DND-41 (cell line): ENCODE measurements around the gene SLC25A38.

ENCODE experiments used
- ATAC-seq: fragments of 200-7000 bp; cut with Tn5 transposase; 3 replicates; pipeline ENCODE4 v1.9.1; 2021; ENCODE audit warnings: low read depth; ENCODE audit not compliant: insufficient read depth
- DNase-seq: peaks from one replicate; pipeline ENCODE4 v3.0.0-alpha.2; 2020
- H2AFZ ChIP-seq: 2 replicates; pipeline ENCODE4 v1.6.0; 2012; ENCODE audit warnings: low read depth, low read length
- H3K27ac ChIP-seq: 2 replicates; pipeline ENCODE4 v1.5.1; 2012; ENCODE audit warnings: low read length, inconsistent platforms
- H3K27me3 ChIP-seq: fragments of 200-600 bp; sonication (generic); 2 replicates; pipeline ENCODE4 v1.6.0; 2012; ENCODE audit warnings: low read length, mild to moderate bottlenecking, inconsistent platforms; ENCODE audit not compliant: insufficient read depth, poor library complexity
- H3K36me3 ChIP-seq: 2 replicates; pipeline ENCODE4 v1.5.1; 2012; ENCODE audit warnings: low read length, inconsistent platforms; ENCODE audit not compliant: insufficient read depth
- H3K4me1 ChIP-seq: 2 replicates; pipeline ENCODE4 v1.5.1; 2012; ENCODE audit warnings: mild to moderate bottlenecking, low read length; ENCODE audit not compliant: insufficient read depth
- H3K4me2 ChIP-seq: 2 replicates; pipeline ENCODE4 v1.6.0; 2012; ENCODE audit warnings: mild to moderate bottlenecking, moderate library complexity, low read length, inconsistent platforms; ENCODE audit not compliant: insufficient read depth
- H3K4me3 ChIP-seq, 2 experiments: fragments of 200-600 bp in 1 of 2; shearing (Covaris generic) in 1 of 2; 2 replicates each; pipeline ENCODE4 v1.5.1; 2012 to 2016; ENCODE audit warnings: inconsistent platforms in 2 of 2, low read length in 2 of 2, mild to moderate bottlenecking in 2 of 2, low read depth in 1 of 2, moderate library complexity in 1 of 2
- H3K79me2 ChIP-seq: 2 replicates; pipeline ENCODE4 v1.6.0; 2012; ENCODE audit warnings: low read length, inconsistent platforms; ENCODE audit not compliant: insufficient read depth
- H3K9ac ChIP-seq: 2 replicates; pipeline ENCODE4 v1.6.0; 2012; ENCODE audit warnings: low read depth, mild to moderate bottlenecking, inconsistent platforms, low read length, moderate library complexity
- H3K9me3 ChIP-seq: 2 replicates; pipeline ENCODE4 v1.5.1; 2012; ENCODE audit warnings: low read length, moderate library complexity, mild to moderate bottlenecking, inconsistent platforms; ENCODE audit not compliant: insufficient read depth, severe bottlenecking
- H4K20me1 ChIP-seq: 2 replicates; pipeline ENCODE4 v1.6.0; 2012; ENCODE audit warnings: low read length; ENCODE audit not compliant: insufficient read depth
- EZH2 ChIP-seq: IDR thresholded peaks from 3 replicates; pipeline ENCODE4 v1.6.1; 2012; ENCODE audit warnings: borderline replicate concordance, low read depth, mild to moderate bottlenecking, moderate library complexity, low read length, inconsistent platforms; ENCODE audit not compliant: severe bottlenecking
- TF ChIP-seq, protein P1 (sequence below): IDR thresholded peaks from 2 replicates; pipeline ENCODE4 v1.5.1; 2012; ENCODE audit warnings: borderline replicate concordance, low read length, moderate library complexity, mild to moderate bottlenecking; ENCODE audit not compliant: poor library complexity, severe bottlenecking; ENCODE audit errors: extremely low read depth

SLC25A38 gene

DNA sequence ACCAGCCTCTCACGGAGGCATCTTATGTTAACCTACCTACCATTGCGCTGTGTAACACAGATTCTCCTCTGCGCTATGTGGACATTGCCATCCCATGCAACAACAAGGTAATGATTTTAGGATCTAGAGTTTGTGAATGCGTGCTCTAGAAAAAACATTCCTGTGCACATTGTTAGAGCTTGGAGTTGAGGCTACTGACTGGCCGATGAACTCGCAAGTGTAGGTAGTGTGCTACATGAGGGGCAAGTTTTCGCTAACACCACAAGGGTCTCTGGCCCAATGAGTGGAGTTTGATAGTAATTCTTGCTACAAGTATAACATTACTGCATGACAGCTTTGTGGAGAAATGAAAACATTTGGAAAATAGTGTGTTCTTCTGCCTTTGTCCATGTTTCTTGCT lies 27.7 kb downstream of the SLC25A38 start:
- ATAC-seq: no peak

DNA sequence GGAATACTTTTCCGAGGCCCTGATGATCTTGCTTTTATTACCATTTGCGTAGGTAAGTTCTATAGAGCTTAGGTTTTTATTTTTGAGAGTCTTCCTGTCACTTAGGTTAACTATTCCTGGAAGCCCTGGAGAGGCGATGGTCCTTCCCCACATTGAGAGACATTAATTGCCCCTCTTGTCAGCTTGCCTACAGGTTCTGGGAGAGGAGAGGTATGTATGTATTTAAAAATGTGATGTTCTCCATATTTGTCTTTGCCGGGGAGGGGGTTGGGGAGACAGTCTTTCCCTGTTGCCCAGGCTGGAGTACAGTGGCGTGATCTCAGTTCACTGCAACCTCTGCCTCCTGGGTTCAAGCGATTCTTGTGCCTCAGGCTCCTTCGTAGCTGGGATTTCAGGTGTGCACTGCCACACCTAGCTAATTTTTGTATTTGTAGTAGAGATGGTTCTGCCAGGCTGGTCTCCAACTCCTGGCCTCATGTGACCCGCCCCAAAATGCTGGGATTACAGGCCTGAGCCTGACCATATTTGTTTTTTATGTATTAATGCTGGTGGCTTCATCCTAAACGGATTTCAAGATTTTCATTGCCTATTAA lies 29.6 kb downstream of the SLC25A38 start:
- ATAC-seq: no peak
- H3K27me3 ChIP-seq: no peaks in the 10 kb centered on the region
- TF ChIP-seq EZH2: no peak
- TF ChIP-seq, protein P1, sequence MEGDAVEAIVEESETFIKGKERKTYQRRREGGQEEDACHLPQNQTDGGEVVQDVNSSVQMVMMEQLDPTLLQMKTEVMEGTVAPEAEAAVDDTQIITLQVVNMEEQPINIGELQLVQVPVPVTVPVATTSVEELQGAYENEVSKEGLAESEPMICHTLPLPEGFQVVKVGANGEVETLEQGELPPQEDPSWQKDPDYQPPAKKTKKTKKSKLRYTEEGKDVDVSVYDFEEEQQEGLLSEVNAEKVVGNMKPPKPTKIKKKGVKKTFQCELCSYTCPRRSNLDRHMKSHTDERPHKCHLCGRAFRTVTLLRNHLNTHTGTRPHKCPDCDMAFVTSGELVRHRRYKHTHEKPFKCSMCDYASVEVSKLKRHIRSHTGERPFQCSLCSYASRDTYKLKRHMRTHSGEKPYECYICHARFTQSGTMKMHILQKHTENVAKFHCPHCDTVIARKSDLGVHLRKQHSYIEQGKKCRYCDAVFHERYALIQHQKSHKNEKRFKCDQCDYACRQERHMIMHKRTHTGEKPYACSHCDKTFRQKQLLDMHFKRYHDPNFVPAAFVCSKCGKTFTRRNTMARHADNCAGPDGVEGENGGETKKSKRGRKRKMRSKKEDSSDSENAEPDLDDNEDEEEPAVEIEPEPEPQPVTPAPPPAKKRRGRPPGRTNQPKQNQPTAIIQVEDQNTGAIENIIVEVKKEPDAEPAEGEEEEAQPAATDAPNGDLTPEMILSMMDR: no peak
- H3K9me3 ChIP-seq: no peaks in the 10 kb centered on the region
- H4K20me1 ChIP-seq: peaks cover 71% of the 10 kb centered on the region
- no peak overlapping the region for H2AFZ ChIP-seq
- H3K9ac ChIP-seq: no peak overlapping the region
- DNase-seq: no peak
- H3K36me3 ChIP-seq: peaks cover 63% of the 10 kb centered on the region
- peaks cover 28% of the 10 kb centered on the region for H3K4me1 ChIP-seq
- H3K27ac ChIP-seq: no peak overlapping the region
- no peak overlapping the region for H3K4me3 ChIP-seq
- no peak overlapping the region for H3K4me2 ChIP-seq
- H3K79me2 ChIP-seq: peaks cover 33% of the 10 kb centered on the region

More for the DNA sequence above, 27.7 kb downstream of the SLC25A38 start:
- H3K36me3 ChIP-seq: peaks cover 74% of the 10 kb centered on the region
- no peak overlapping the region for H3K4me3 ChIP-seq
- no peak overlapping the region for H3K27ac ChIP-seq
- no peaks in the 10 kb centered on the region for H3K27me3 ChIP-seq
- no peak overlapping the region for H2AFZ ChIP-seq
- H3K4me2 ChIP-seq: peak overlapping the region; percentile 24; the same call in 1 of the 2 replicates
- H3K9me3 ChIP-seq: no peaks in the 10 kb centered on the region
- no peak overlapping the region for H3K9ac ChIP-seq
- H3K4me1 ChIP-seq: peaks cover 36% of the 10 kb centered on the region
- H4K20me1 ChIP-seq: peaks cover 80% of the 10 kb centered on the region
- no peak for DNase-seq
- TF ChIP-seq, protein P1: no peak
- no peak for TF ChIP-seq EZH2
- peaks cover 49% of the 10 kb centered on the region for H3K79me2 ChIP-seq

DNA sequence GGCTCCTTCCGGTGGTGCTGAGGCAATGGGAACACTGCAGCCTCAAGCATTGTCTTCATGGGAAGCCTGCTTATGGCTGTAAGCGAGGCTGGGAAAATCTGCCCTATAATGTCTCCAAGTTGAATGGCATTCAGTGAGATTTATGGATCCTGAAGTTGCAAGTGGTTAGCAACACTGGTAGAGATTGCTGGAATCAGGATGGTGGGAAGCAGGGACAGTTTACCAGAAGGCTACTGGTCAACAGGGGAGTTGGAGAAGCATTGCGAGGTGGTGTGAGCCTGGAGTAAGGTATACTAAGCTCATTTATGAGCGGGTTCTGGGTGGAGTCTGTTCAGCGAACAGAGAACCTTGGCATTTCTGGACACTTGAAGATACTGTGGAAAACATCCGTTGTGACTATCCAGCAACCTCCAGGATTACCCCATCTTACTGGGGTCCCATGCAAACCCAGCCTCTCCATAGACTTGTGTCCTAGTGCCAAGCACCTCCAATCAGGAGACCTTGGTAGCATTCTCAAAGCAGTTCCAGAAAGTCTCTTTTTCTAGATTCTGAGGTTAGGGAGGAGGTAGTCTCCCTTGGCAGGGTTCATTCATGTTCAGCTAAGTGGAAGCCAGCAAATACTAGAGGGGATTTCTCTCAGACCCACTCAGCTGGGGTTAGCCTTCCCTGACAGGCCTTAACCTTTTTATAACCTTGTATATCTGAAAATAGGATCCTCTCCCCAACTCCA lies 30.7 kb downstream of the SLC25A38 start:
- TF ChIP-seq EZH2: no peak
- TF ChIP-seq, protein P1: no peak
- Histone ChIP-seq H3K79me2 (peaks cover 23% of the 10 kb centered on the region), H3K27me3 (no peaks in the 10 kb centered on the region), H3K27ac (peak overlapping the region; percentile 10; the same call in 1 of the 2 replicates), H3K4me1 (peaks cover 17% of the 10 kb centered on the region), H3K4me2 (no peak overlapping the region), H2AFZ (no peak overlapping the region), H3K36me3 (peaks cover 52% of the 10 kb centered on the region), H4K20me1 (peaks cover 60% of the 10 kb centered on the region), H3K9me3 (no peaks in the 10 kb centered on the region), H3K9ac (no peak overlapping the region), H3K4me3 (no peak overlapping the region)
- no peak for DNase-seq
- peak; percentile 20 for ATAC-seq
